MG63 (cell line): Measurements from ENCODE around the gene GRIP1. TPM values are rescaled to one million over a fixed set of nuclear protein-coding genes. Genes with fewer than 3 reads are reported as not detected.

ENCODE experiments used
- DNase-seq: peaks from one replicate; pipeline ENCODE4 v3.0.0-alpha.2; 2020
- H3K27me3 ChIP-seq: fragments of 250-450 bp; sonication (Bioruptor Pico); 2 replicates; pipeline ENCODE4 v1.5.1; 2020; ENCODE audit warnings: mild to moderate bottlenecking, moderate library complexity
- H3K36me3 ChIP-seq: fragments of 250-450 bp; sonication (Bioruptor Pico); 2 replicates; pipeline ENCODE4 v1.5.1; 2020; ENCODE audit warnings: mild to moderate bottlenecking, moderate library complexity
- H3K4me3 ChIP-seq: fragments of 250-450 bp; sonication (Bioruptor Pico); 2 replicates; pipeline ENCODE4 v1.5.1; 2020; ENCODE audit warnings: mild to moderate bottlenecking, moderate library complexity
- H3K9me3 ChIP-seq: fragments of 250-450 bp; sonication (Bioruptor Pico); 2 replicates; pipeline ENCODE4 v1.5.1; 2020; ENCODE audit warnings: mild to moderate bottlenecking, moderate library complexity
- total RNA-seq: library from RNA; depleted of rRNA; stranded (reverse); fragments of >200 nt; shearing (Covaris generic); gene quantifications from 2 replicates; pipeline ENCODE4 v1.2.3, GENCODE V29; 2014; ENCODE audit warnings: low replicate concordance

GRIP1 gene
- total RNA-seq, 1 experiment from 2014 or later: not detected

GRCh38 chr12:66418908-66419307 lies 260.0 kb downstream of the GRIP1 start:
- H3K4me3 ChIP-seq: no peak overlapping the region
- DNase-seq: no peak
- H3K27me3 ChIP-seq: no peaks in the 10 kb centered on the region
- 0 out of 2 replicates have a peak, but pooled peaks cover 2% of the 10 kb centered on the region for H3K9me3 ChIP-seq
- no peaks in the 10 kb centered on the region for H3K36me3 ChIP-seq

GRCh38 chr12:66417217-66417616 lies 261.7 kb downstream of the GRIP1 start:
- H3K9me3 ChIP-seq: peaks cover 8% of the 10 kb centered on the region
- DNase-seq: no peak
- no peaks in the 10 kb centered on the region for H3K27me3 ChIP-seq

GRCh38 chr12:66409195-66409871 lies 269.5 kb downstream of the GRIP1 start:
- no peaks in the 10 kb centered on the region for H3K36me3 ChIP-seq
- DNase-seq: no peak
- no peak overlapping the region for H3K4me3 ChIP-seq
- H3K9me3 ChIP-seq: peaks cover 10% of the 10 kb centered on the region
- H3K27me3 ChIP-seq: no peaks in the 10 kb centered on the region

More at GRCh38 chr12:66417217-66417616, 261.7 kb downstream of the GRIP1 start:
- H3K36me3 ChIP-seq: no peaks in the 10 kb centered on the region
- H3K4me3 ChIP-seq: no peak overlapping the region

- Histone ChIP-seq H3K9me3 (no peaks in the 10 kb centered on the region), H3K27me3 (no peaks in the 10 kb centered on the region), H3K36me3 (no peaks in the 10 kb centered on the region), H3K4me3 (no peak overlapping the region)
- peak; percentile 24 for DNase-seq
Observed at GRCh38 chr12:66405395-66405794, 273.5 kb downstream of the GRIP1 start.

- no peak overlapping the region for H3K4me3 ChIP-seq
- DNase-seq: peak; percentile 60
- no peaks in the 10 kb centered on the region for H3K36me3 ChIP-seq
- no peaks in the 10 kb centered on the region for H3K27me3 ChIP-seq
- no peaks in the 10 kb centered on the region for H3K9me3 ChIP-seq
Observed at GRCh38 chr12:66403746-66404145, 275.1 kb downstream of the GRIP1 start.

GRCh38 chr12:66399911-66400306 lies 279.0 kb downstream of the GRIP1 start:
- no peaks in the 10 kb centered on the region for H3K36me3 ChIP-seq
- H3K27me3 ChIP-seq: no peaks in the 10 kb centered on the region
- no peak for DNase-seq
- no peaks in the 10 kb centered on the region; the same call in 1 of the 2 replicates for H3K9me3 ChIP-seq
- no peak overlapping the region for H3K4me3 ChIP-seq

- peak; percentile 59 for DNase-seq
- no peaks in the 10 kb centered on the region; the same call in 1 of the 2 replicates for H3K9me3 ChIP-seq
- no peaks in the 10 kb centered on the region for H3K36me3 ChIP-seq
- no peak overlapping the region for H3K4me3 ChIP-seq
- H3K27me3 ChIP-seq: no peaks in the 10 kb centered on the region
Observed at GRCh38 chr12:66398931-66399910, 279.7 kb downstream of the GRIP1 start.

GRCh38 chr12:66397574-66398290 lies 281.1 kb downstream of the GRIP1 start:
- H3K36me3 ChIP-seq: no peaks in the 10 kb centered on the region
- DNase-seq: no peak
- H3K4me3 ChIP-seq: no peak overlapping the region
- H3K27me3 ChIP-seq: no peaks in the 10 kb centered on the region
- H3K9me3 ChIP-seq: no peaks in the 10 kb centered on the region; the same call in 1 of the 2 replicates

GRCh38 chr12:66393890-66394289 lies 285.0 kb downstream of the GRIP1 start:
- Histone ChIP-seq H3K4me3 (no peak overlapping the region), H3K27me3 (no peaks in the 10 kb centered on the region), H3K9me3 (no peaks in the 10 kb centered on the region; the same call in 1 of the 2 replicates), H3K36me3 (no peaks in the 10 kb centered on the region)
- no peak for DNase-seq

GRCh38 chr12:66392266-66392915 lies 286.5 kb downstream of the GRIP1 start:
- no peak overlapping the region for H3K4me3 ChIP-seq
- no peaks in the 10 kb centered on the region for H3K36me3 ChIP-seq
- H3K27me3 ChIP-seq: no peaks in the 10 kb centered on the region
- no peak for DNase-seq
- no peaks in the 10 kb centered on the region; the same call in 1 of the 2 replicates for H3K9me3 ChIP-seq

GRCh38 chr12:66388517-66388916 lies 290.4 kb downstream of the GRIP1 start:
- Histone ChIP-seq H3K36me3 (no peaks in the 10 kb centered on the region), H3K27me3 (no peaks in the 10 kb centered on the region), H3K4me3 (no peak overlapping the region), H3K9me3 (no peaks in the 10 kb centered on the region)
- no peak for DNase-seq

- no peaks in the 10 kb centered on the region for H3K27me3 ChIP-seq
- H3K9me3 ChIP-seq: no peaks in the 10 kb centered on the region
- H3K36me3 ChIP-seq: no peaks in the 10 kb centered on the region
- DNase-seq: no peak
- H3K4me3 ChIP-seq: no peak overlapping the region
Observed at GRCh38 chr12:66387117-66387516, 291.8 kb downstream of the GRIP1 start.

GRCh38 chr12:66380769-66381535 lies 297.9 kb downstream of the GRIP1 start:
- DNase-seq: no peak
- Histone ChIP-seq H3K9me3 (no peaks in the 10 kb centered on the region), H3K36me3 (no peaks in the 10 kb centered on the region), H3K27me3 (no peaks in the 10 kb centered on the region), H3K4me3 (no peak overlapping the region)

- Histone ChIP-seq H3K9me3 (no peaks in the 10 kb centered on the region), H3K36me3 (no peaks in the 10 kb centered on the region), H3K27me3 (no peaks in the 10 kb centered on the region), H3K4me3 (no peak overlapping the region)
- no peak for DNase-seq
Observed at GRCh38 chr12:66379616-66380015, 299.3 kb downstream of the GRIP1 start.

- H3K4me3 ChIP-seq: no peak overlapping the region
- no peaks in the 10 kb centered on the region for H3K9me3 ChIP-seq
- DNase-seq: no peak
- H3K36me3 ChIP-seq: no peaks in the 10 kb centered on the region
- peaks cover 2% of the 10 kb centered on the region; the same call in 1 of the 2 replicates for H3K27me3 ChIP-seq
Observed at GRCh38 chr12:66375560-66375959, 303.3 kb downstream of the GRIP1 start.

GRCh38 chr12:66371982-66372381 lies 306.9 kb downstream of the GRIP1 start:
- H3K36me3 ChIP-seq: no peaks in the 10 kb centered on the region
- peaks cover 2% of the 10 kb centered on the region; the same call in 1 of the 2 replicates for H3K27me3 ChIP-seq
- DNase-seq: no peak
- no peaks in the 10 kb centered on the region for H3K9me3 ChIP-seq
- no peak overlapping the region for H3K4me3 ChIP-seq
